Mononuclear cell (primary cell): ENCODE results near the gene ARL3. TPM values are rescaled to one million over a fixed set of nuclear protein-coding genes. Genes with fewer than 3 reads are reported as not detected.
"Not testable (repeated sequence)": the region's sequence is repeated elsewhere in the genome, so short reads cannot be mapped to it uniquely, and the experiment has no call there.

Experiments used
- H3K27me3 ChIP-seq: 2 replicates; pipeline ENCODE4 v1.6.0; 2011; ENCODE audit warnings: low read length, control low read depth; ENCODE audit not compliant: insufficient read depth
- H3K4me1 ChIP-seq: 2 replicates; pipeline ENCODE4 v1.5.1; 2011; ENCODE audit warnings: mild to moderate bottlenecking, low read length, control low read depth; ENCODE audit not compliant: insufficient read depth
- H3K4me3 ChIP-seq: 2 replicates; pipeline ENCODE4 v1.5.1; 2011; ENCODE audit warnings: mild to moderate bottlenecking, low read length, moderate library complexity
- H3K9me3 ChIP-seq: 2 replicates; pipeline ENCODE4 v1.5.1; 2011; ENCODE audit warnings: low read depth, mild to moderate bottlenecking, control low read depth, low read length
- total RNA-seq: library from RNA; depleted of rRNA; stranded (reverse); fragments of >200 nt; gene quantifications from one replicate; pipeline ENCODE4 v1.2.3, GENCODE V29; 2012

ARL3 gene
- total RNA-seq, 1 donor, result 0.84 TPM

DNA sequence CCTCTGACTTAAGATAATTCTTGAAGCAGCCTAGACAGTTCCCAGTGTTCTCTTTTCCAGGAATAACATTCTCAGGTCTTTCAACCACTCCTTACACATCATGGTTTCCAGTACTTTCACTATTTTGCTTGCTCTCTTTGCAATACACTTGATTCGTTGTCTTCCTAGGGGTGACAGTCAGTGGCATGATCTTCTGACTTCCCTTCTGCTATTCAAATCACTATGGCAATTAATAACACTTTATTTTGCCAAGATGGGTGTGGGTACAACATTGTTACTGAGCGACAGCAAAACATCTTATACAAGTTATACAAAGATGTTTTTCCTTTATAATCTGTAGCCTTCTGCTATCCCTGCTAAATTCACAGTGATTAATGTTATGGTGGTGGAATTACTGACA is 15.3 kb downstream of the ARL3 start:
- Histone ChIP-seq H3K9me3 (no peaks in the 10 kb centered on the region), H3K4me3 (no peak overlapping the region), H3K27me3 (no peaks in the 10 kb centered on the region), H3K4me1 (no peaks in the 10 kb centered on the region)

DNA sequence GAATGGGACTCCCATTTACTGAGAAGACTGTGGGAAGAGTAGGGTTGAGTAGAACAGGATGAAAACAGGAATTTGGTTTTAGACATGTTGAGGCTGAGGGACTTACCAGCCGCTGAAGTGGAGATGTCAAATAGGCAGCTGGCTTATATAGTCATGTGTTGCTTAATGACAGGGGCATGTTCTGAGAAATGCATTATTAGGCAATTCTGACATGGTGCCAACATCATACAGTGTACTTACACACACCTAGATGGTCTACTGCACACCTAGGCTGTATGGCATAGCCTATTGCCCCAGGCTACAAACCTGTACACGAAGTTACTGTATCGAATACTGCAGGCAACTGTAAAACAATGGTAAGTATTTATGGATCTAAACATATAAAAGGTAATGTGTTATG is 17.5 kb downstream of the ARL3 start:
- Histone ChIP-seq H3K27me3 (no peaks in the 10 kb centered on the region), H3K4me3 (no peak overlapping the region), H3K9me3 (no peaks in the 10 kb centered on the region), H3K4me1 (no peaks in the 10 kb centered on the region)

DNA sequence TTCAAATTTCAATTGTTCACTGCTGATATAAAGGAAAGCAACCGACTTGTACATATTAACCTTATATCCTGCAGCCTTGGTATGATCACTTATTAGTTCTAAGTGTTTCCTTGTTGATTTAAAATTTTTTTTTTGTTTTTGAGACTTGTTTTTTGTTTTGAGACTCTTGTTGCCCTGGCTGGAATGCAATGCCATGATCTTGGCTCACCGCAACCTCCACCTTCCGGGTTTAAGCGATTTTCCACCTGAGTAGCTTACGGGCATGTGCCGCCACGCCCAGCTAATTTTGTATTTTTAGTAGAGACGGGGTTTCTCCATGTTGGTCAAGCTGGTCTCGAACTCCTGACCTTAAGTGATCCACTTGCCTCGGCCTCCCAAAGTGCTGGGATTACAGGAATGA is 18.8 kb downstream of the ARL3 start:
- H3K4me1 ChIP-seq, H3K4me3 ChIP-seq, H3K27me3 ChIP-seq, H3K9me3 ChIP-seq: not testable (repeated sequence)

DNA sequence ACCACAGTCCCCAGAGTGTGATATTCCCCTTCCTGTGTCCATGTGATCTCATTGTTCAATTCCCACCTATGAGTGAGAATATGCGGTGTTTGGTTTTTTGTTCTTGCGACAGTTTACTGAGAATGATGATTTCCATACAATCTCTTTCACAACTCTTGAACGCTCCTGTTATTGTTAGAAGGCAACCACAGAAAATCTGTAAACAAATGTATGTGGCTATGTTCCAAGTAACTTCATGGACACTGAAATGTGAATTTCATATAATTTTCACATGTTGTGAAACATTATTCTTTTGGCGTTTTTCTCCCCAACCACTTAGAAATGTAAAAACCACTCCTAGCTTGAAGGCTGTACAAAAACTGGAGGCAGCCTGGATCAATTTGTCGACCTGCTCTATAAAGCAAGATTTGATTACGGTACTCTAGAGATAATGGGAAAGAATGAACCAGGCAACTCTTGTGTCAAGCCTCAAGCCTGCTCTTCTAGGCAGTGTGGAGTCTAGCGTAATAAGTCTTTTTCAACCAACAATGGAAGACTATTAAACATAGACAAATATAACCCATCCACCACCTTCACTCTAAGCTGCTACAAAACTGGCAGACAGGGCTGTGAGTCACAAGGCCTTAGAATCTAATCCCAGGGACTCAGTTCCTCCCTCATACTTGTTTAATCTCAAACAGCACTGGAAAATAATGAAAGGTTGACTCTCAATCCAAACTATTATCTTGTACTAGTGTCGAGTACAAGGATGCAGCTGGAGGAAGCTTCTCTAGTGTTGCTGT is 22.7 kb downstream of the ARL3 start:
- H3K9me3 ChIP-seq, result no peaks in the 10 kb centered on the region
- no peak overlapping the region for H3K4me3 ChIP-seq
- H3K4me1 ChIP-seq, result no peaks in the 10 kb centered on the region
- H3K27me3 ChIP-seq, result no peaks in the 10 kb centered on the region

DNA sequence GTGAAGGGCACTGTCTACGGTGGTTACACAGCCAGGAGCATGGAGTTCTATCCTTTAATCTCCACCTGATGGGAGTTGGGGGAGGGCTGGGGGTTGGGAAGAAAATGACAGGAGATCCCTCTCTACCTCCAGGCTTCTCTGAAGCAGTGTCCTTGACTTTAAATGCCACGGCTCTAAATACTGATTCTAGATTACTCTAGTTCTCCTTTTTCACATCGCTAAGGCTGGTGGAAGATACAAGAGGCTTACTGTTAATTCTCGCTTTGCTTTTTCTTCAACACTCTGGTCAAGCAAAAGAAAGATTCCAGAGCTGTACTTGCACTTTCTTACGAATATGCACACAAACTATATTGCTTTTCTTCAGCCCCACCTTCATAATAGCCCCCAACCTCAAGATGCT is 30.5 kb downstream of the ARL3 start:
- H3K9me3 ChIP-seq, result no peaks in the 10 kb centered on the region
- H3K4me1 ChIP-seq, result peaks cover 8% of the 10 kb centered on the region
- no peak overlapping the region for H3K4me3 ChIP-seq
- H3K27me3 ChIP-seq, result no peaks in the 10 kb centered on the region

DNA sequence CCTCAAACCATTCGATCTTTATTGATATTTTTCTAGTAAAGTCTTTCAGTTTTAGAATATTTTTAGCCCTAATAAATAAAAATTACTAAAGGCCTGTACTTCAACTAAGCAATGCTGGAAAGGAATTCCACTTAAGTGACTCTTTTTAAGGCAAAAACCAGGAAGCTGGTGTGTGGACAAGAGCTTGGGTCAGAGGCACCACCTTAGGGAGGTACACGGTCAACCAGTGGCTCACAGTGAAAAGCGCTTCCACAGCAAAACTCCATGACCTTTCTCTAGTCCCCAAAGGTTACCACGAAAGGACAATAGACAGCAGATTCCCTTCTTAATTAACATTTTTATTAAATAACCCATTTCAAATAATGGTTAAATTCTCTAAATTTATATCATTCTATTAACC is 31.2 kb downstream of the ARL3 start:
- H3K4me3 ChIP-seq, result no peak overlapping the region
- H3K9me3 ChIP-seq, result no peaks in the 10 kb centered on the region
- peaks cover 13% of the 10 kb centered on the region for H3K4me1 ChIP-seq
- H3K27me3 ChIP-seq, result no peaks in the 10 kb centered on the region

DNA sequence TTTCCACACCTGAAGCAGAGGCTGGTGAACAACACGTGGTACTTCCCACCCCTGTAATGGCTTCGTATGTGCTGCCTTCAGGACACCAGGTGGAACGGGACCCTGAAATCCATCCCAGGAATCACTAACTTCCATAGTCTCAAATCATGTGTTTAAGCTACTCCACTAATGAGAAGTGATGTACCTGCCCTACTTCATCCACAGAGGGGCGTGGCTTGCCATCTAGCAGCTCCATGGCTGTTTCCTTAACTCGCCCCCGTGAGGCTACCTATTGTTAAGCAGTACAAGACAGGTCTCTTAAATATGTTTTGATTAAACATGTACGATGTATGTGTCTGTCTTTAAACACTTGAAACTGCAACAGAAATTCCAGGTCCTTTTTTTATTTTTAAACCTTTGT is 31.8 kb downstream of the ARL3 start:
- no peak overlapping the region for H3K4me3 ChIP-seq
- no peaks in the 10 kb centered on the region for H3K9me3 ChIP-seq
- peaks cover 16% of the 10 kb centered on the region for H3K4me1 ChIP-seq
- H3K27me3 ChIP-seq, result no peaks in the 10 kb centered on the region

DNA sequence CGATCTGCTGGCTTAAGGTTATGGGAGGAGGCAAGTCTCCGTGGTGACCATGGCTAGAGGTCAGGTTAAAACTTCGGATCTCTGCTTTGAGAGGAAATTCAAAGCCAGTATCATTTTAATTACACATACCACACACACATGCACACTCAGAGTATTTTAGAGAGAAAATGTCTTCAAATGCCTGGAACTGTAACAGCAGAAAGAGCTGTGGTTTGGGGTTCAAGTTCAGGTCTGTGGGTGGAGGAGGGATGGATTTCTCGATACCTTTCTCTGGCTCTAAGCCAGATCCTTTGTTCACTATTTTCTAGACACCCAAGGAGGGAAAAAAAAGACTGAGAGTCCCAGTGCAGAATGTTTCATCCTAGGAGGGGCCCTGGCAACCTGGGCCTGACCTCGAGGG is 32.5 kb downstream of the ARL3 start:
- Histone ChIP-seq H3K9me3 (no peaks in the 10 kb centered on the region), H3K4me1 (peaks cover 24% of the 10 kb centered on the region), H3K27me3 (no peaks in the 10 kb centered on the region), H3K4me3 (no peak overlapping the region)

DNA sequence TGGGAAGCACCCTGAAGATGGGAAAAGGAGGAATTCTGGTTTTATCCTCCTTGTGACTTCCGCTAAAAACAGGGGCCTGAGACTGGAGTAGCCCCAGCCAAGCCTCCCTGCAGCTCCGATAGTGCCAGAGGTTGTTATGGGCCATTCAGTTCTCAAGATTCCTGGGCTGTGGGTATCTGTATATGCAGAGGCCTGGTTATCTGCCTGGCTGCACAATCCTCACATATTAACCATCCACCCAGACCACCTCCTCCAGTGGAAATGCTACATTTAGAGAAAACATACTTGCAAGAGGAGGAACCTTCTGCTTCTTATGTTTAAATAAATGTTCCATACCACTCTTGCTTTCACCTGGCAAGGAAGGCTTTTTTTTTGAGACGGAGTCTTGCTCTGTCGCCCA is 34.6 kb downstream of the ARL3 start:
- Histone ChIP-seq H3K4me3 (no peak overlapping the region), H3K9me3 (no peaks in the 10 kb centered on the region), H3K27me3 (no peaks in the 10 kb centered on the region), H3K4me1 (peaks cover 45% of the 10 kb centered on the region)

DNA sequence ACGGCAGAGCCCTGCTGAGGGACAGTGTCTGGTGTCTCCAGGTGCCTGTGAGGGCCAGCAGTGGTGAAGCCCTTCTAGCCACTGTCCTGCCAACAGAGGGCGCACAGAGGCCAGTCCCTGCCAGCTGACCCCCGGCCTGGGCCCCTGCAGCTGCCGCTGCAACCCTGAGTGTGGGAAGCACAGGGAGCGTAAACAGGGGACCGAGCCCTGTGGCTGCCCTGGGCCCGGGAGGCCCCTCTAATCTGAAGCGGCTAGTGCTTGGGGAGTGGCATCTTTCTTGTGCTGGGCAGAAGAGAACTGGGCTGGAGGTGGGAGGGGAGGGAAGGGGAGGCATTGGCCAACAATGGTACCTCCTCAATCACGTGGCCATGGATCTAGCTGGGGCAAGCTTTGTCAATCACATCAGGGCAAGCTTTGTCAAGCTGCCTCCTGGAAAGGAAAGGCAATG is 35.3 kb downstream of the ARL3 start:
- Histone ChIP-seq H3K9me3 (no peaks in the 10 kb centered on the region), H3K27me3 (no peaks in the 10 kb centered on the region), H3K4me1 (peaks cover 52% of the 10 kb centered on the region), H3K4me3 (no peak overlapping the region)

DNA sequence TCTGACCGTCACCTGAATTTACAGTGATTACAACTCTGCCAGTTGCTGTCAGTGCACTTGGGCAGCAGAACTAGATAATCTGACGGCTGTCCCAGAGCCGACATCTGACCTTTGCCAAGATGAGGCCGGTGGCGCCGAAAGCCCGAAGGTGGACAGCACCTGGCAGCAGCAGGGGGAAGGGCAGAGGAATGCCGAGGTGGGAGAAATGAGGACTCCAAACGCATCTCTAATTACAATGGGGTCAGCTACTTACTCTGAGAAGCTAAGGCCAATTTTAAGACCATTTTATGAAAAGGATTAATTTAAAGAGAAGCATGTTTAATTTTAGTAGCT is 36.2 kb downstream of the ARL3 start:
- Histone ChIP-seq H3K4me3 (no peak overlapping the region), H3K4me1 (peaks cover 60% of the 10 kb centered on the region), H3K9me3 (no peaks in the 10 kb centered on the region), H3K27me3 (no peaks in the 10 kb centered on the region)

DNA sequence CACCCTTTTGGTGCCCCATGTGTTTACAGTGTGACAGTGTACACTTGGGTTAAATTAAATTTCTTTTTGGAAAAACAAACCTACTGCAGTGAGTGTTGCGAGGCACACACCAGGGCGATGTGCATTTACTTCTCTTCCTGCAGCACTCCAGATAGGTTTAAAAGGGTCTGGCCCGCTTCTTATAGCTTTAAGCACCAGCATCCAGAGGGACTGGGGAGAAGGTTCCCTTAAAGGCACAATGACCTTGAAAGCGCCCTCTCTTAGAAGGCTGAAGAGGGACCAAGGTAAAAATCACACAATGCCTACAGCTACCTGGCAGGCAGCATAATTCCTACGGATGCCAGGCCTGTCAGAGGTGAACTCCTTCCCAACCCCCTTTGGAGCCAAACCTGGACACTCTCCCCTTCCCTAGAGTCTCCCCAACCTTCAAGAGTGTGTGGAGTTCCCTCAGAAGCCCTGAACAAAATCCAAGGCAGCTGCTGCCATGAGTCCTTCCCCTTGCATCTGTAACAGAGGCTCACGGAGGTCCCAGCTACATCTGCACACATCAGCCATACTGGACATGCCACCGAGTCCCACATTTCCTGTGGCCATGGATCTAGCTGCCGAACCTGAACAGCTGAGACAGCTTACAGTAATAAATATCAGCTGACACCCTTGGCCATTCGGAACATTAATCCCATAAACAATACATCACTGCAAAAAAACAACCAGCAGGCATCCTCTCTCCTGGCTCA is 36.7 kb downstream of the ARL3 start:
- Histone ChIP-seq H3K4me3 (no peak overlapping the region), H3K27me3 (no peaks in the 10 kb centered on the region), H3K9me3 (no peaks in the 10 kb centered on the region), H3K4me1 (peaks cover 66% of the 10 kb centered on the region)

DNA sequence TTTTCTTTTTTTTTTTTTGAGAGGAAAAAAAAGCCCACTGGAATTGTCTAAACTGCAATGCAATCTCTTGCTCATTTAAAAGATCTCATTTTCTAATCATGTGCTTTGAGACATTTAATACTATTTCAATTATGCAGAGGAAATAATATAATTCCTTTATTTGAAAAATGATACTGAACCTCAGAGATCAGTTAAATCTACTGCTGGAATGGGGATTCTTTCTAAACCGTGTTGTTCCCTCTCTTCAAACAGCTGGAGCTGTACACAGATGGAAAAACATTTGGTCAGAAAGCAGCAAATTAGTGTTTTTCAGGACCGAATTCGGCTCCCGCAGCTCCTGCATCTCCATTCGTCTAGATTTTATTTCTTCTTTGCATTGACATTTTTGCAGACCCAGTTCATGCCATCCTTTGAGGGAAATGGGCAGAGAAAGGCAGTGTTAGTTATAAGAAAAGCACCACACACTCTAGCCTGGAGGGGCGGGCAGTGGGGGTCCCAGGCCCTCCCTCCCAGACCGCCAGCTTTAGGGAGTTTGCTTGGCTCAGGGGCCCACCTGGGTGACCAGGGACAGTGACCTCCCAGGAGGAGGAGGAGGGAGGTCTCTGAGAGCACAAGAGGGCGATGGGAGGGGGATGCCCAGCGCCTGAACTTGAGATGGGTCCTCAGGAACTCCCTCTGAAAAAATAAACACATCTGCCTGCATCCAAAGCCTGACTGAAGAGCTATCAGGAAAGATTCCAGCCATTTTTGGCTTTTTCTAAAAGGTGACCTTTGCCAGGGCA is 37.5 kb downstream of the ARL3 start:
- no peaks in the 10 kb centered on the region for H3K9me3 ChIP-seq
- no peaks in the 10 kb centered on the region for H3K27me3 ChIP-seq
- peaks cover 72% of the 10 kb centered on the region for H3K4me1 ChIP-seq
- H3K4me3 ChIP-seq, result no peak overlapping the region

DNA sequence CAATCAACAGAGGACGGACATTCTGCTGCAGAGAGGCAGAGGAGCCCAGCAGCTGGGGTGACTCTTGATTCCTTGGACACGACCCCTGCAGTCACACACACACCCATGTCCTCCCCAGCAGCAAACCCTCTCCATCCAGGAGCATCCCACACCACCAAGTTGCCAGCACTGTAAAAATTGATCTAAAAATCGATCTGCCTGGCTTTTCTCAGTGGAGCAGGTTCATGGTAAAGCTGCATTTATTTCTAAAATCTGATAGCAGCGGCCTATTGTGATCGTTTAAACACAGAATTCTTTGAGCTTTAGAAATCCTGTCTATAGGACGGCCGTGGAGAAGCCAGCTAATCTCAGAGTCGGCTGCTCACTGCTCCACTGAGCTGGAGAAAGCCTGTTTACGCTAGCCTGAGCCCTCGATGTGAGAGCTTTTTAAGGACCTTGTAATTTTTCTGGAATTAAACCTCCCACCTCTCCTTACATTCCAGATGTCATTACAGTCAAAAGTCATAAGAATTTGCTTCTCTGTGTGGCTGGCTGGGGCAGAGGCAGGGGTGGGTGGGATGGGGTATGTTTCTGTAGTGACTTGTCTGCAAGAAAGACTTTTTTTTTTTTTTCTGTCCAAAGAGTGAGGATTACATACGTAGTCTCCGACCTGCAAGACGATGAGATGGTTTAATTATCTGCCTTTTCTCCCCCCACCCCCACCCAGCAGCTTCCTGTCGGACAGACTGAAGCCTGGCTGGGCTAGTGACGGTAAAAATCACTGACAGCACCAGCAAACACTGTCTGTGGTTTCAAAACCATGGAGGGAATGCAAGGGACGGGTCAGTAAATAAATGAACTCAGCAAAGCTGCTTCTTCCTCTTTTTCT is 38.3 kb downstream of the ARL3 start:
- Histone ChIP-seq H3K9me3 (no peaks in the 10 kb centered on the region), H3K4me1 (peaks cover 74% of the 10 kb centered on the region), H3K27me3 (no peaks in the 10 kb centered on the region), H3K4me3 (no peak overlapping the region)
